ENCODE data around the gene MLLT1. TPM values are rescaled to one million over a fixed set of nuclear protein-coding genes. Genes with fewer than 3 reads are reported as not detected.

The MLLT1 gene
- polyA plus RNA-seq, 3 donors, result 67.2 to 76.0 (median 72.6) TPM

DNA sequence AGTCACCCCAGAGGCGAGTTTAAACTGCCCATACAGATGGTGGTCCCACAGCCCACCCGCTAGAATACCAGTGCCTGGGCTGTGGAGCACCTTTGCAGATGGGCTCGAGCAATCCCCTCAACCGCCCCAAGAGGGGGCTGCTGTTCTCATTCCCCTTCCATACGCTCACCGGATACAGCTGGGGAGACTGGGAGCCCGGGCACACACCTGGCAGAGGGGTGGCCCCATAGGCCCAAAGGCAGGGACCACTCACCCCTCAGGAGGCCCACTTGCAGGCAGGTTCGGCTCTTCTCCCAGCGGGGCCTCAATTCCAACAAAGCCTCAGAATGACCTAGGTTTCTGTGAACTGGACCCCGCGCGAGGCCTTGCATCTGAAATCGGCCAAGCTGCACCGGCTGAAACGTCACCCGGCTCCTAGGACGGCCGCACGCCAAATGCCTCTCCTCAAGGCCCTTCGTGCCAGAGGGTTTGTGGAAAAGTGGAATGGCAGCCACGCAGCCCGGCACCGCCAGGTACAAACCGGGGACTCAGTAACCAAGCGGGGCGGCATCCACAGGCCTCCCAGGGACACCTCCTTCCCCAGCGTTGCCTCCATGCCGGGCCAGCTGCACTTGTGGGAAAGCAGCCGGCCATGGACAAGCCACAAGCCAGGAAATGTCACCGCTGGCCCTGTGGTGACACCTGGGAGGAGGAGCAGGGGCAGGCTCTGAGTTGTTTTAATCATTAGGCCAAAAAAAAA is 18.7 kb downstream of the MLLT1 start:
- DNase-seq (ENCODE audit: low read depth in 3 of 3, low spot score in 2 of 3), result no peak

DNA sequence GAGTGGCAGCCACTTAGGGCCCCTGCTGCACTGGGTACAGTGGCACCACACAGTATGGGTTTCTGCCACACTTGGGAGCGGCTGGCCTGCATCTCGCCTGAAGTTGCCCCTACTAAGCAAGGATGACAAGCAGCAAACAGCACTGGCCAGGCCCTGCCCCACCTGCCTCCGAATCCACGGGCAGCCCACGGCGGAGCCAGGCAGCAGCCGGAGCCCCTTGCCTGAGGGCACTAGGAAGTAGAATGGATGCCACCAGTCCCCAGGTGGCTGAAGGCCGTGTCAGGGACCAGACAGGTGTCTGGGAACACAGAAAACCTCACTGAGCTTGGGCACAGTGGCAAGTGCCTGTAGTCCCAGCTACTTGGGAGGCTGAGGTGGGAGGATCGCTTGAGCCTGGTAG is 19.4 kb downstream of the MLLT1 start:
- no peak for DNase-seq (ENCODE audit: low read depth in 3 of 3, low spot score in 2 of 3)

DNA sequence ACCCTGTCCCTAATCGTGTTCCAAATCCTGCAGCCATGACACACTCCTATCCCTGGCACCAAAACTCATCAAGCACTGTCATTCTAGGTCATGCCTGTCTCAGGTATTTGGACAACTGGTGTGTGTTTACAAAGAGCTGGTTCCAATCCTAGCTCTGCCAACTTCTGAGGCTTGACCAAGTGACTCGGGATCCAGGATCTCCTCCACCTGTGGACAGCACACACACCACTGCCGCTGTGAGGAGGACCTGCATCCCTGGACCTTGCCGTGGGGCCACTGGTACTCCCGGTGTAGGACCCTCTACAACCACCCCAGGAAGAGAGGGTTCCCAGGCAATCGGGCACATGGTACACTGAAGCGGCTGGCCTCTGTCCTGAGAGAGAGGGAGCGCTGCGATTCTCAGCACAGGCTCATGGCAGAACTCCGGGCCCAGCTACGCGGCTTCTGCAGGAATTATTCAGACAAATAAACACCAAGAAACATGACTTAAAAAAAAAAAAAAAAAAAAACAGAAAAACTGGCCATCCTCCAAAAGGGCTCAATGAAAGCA is 20.4 kb downstream of the MLLT1 start:
- no peak for DNase-seq (ENCODE audit: low read depth in 3 of 3, low spot score in 2 of 3)

DNA sequence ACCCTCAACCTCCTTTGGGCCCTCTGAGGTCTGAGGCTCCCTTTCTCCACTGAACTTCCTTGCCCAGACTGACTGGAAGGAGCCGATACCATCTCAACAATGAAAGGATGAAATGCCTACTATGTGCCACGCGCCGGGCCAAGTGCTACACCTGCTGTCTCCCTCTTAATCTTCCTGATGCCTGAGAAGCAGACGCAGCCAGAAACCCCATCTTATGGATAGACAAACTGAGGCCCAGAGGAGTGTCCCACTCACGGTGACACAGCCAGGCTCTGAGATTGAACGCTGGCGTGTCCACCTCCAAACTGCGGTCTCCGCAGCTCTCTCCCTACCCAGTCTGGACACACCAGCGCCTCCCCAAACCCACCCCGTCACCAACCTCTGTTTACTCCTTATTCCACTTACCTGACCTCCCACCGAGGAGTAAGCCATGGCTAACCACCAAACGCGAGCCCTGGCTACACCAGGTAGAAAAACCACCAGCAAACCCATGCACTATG is 20.9 kb downstream of the MLLT1 start:
- no peak for DNase-seq (ENCODE audit: low read depth in 3 of 3, low spot score in 2 of 3)

DNA sequence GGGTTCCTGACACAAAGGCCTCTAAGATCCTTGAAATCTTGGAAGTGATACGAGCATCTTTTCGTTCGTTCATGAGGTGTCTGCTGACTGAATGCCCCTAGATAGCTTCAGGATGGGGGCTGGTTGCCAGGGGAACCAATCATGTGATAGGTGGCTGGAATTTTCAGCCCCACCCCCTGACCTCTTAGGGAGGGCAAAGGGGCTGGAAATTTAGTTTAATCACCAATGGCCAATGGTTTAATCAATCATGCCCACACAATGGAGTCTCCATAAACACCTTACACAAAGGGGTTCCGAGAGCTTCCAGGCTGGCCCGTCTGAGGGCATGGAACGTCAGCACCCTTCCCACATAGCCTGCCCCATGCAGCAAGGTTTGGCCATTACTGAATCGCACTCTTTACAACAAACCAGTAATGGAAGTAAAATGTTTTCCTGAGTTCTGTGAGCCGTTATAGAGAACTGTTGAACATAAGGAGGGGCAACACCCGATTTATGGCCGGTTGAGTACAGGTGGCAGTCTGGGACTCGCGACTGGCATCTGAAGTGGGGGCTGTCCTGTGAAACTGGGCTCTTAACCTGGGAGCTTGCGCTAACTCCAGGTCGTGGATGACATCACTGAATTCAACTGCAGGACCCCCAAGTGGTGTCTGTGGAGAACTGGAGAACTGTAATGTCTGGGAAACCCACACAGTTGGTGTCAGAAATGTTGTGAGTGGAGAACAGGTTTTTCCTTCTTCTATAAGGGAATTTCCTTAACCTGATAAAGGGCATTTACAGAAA is 25.6 kb downstream of the MLLT1 start:
- DNase-seq (ENCODE audit: low read depth in 3 of 3, low spot score in 2 of 3), result no peak

DNA sequence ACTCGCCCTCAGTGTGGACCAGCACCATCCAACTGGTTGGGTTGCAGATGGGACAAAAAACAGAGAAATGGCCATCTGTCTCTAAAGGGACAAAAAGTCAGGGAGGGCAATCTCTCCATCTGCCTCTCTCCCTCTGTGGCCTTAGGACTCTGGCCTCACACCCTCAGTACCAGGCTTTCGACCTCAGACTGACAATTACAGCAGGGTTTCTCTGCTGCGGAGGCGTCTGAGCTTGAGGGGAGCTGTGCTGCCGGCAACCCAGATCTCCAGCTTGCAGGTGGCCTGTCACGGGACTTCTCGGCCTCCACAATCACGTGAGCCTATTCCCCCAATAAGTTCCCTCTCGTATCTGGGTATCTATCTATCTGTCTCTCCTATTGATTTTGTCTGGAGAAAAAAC is 27.7 kb downstream of the MLLT1 start:
- no peak for DNase-seq (ENCODE audit: low read depth in 3 of 3, low spot score in 2 of 3)

DNA sequence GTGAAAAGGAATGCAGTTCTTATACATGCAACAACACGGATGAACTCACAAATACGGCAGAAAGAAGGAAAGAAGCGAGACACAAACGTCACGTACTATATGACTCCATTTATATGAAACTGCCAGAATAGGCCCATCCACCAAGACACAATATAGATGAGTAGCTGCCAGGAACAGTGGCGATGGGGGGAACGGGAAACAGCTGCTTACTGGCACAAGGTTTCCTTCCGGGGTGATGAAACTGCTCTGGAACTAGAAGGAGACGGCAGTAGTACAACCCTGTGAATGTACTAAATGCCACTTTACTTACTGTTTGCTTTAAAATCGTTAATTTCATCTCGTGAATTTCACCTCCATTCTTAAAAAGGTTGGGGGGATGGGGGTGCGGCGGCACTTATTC is 28.9 kb downstream of the MLLT1 start:
- DNase-seq (ENCODE audit: low read depth in 3 of 3, low spot score in 2 of 3), result no peak

DNA sequence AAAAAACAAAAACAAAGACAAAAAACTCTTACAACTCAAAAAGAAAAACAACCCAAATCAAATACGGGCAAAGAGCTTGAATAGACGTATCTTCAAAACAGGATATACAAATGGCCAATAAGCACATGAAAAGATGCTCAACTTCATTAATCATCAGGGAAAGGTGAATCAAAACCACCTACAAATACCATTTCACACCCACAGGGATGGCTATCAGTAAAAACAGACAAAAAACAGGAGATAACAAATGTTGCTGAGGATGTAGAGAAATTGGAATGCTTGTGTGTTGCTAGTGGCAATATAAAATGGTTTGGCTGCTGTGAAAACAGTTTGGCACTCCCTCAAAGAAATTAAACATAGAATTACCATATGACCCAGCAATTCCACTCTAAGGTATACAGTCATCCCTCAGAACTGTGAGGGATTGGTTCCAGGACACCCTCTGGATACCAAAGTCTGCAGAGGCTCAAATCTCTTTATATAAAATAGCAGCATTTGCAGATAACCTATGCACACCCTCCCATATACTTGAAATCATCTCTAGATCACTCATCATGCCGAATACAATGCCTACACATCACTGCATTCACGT is 29.7 kb downstream of the MLLT1 start:
- no peak for DNase-seq (ENCODE audit: low read depth in 3 of 3, low spot score in 2 of 3)

DNA sequence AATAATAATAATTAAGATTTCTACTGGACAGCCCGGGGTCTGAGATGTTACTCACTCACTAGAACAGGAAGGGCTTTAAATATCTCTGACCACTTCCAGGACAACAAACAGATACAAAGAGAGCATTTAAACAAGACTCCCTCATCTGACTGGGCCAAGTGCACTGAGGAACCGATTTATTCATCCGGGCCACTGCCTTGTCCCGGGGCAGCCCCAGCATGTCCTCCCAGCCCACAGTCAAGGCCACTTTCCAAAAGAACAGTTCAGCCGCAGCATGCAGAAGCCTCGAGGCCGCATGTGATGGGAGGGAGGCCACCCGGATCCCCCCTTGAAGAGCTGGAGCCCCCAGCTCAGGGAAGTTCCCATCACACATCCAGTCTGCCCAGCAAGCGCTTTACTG is 30.5 kb downstream of the MLLT1 start:
- no peak for DNase-seq (ENCODE audit: low read depth in 3 of 3, low spot score in 2 of 3)

DNA sequence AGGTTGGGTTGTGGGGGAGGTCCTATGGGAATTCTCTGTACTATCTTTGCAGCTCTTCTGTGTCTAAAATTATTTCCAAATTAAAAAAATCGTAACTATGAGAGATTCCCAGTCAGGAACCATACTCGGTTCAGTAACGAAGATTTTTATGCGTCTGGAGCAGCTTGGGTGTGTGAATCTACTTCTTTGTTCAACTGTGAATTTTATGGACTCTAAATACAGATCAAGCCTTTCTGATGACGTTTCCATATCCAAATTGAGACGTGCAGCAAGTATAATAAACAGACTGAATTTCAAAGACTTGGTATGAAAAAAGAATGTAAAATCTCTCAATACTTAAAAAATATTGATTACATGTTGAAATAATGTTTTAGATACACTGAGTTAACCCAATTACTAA is 30.9 kb downstream of the MLLT1 start:
- DNase-seq (ENCODE audit: low read depth in 3 of 3, low spot score in 2 of 3), result no peak

DNA sequence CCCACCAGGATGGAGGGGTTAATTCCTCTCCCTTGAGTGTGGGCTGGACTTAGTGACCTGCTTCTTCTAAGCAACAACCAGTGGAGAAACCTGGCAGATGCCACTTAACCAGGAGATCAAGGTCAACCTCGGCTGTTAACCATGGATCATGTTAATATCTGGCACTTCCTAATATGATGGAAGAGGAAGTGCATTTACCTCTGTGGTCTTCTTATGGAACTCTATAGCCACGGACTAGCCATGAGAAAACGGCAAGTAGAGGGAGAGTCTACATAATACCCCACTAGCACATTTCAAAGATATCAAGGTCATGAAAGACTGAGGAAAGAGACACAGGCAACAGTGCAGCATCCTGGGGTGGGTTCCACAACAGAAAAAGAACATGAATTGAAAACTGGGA is 31.4 kb downstream of the MLLT1 start:
- DNase-seq (ENCODE audit: low read depth in 3 of 3, low spot score in 2 of 3), result no peak

DNA sequence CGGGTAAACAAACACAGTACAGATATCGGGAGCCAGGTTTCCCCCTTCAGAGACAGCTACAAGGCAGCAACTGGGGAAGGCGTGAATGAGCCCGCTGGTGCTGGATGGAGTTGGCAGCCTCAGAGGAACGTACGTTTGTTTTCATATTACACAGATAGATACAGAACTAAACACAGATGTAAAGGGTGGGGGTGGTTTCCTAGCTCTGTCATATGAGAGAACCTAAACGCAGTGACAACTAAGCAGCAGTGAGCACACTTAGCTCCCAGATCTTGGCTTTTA is 32.8 kb downstream of the MLLT1 start:
- DNase-seq (ENCODE audit: low read depth in 3 of 3, low spot score in 2 of 3), result no peak

DNA sequence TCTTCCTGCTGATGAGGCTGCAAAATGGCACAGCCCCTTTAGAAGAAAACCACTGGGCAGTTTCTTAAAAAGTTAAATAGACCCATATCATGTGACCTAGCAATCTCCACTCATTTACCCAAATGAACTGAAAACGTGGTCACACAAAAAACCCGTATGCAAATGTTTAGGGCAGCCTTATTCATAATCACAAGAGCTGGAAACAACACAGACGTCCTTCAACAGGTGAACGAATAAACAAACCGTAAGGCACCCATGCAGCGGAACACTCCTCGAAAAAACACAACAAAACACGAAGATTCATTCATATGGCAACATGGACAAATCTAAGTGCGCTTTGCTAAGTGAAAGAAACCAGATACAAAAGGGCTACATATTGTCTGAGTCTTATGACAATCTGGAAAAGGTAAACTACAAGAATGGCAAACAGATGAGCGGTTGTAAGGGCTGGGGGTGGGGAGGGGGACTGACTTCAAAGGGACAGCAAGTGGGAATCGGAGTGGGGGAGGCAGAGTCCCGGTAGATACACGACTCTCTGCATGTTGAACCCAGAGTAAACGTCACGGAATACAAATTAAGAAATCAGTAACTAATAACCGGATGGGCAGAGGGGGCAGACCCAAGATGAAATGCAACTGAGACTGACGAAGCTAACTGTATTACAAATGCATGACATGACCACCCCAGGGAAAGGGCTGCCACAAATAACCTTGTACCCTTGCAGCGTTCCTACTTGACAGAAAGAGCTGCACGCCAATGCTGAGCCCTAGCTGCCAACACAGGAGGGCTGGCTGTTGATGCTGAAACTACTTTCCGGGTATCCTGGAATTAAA is 33.4 kb downstream of the MLLT1 start:
- no peak for DNase-seq (ENCODE audit: low read depth in 3 of 3, low spot score in 2 of 3)

DNA sequence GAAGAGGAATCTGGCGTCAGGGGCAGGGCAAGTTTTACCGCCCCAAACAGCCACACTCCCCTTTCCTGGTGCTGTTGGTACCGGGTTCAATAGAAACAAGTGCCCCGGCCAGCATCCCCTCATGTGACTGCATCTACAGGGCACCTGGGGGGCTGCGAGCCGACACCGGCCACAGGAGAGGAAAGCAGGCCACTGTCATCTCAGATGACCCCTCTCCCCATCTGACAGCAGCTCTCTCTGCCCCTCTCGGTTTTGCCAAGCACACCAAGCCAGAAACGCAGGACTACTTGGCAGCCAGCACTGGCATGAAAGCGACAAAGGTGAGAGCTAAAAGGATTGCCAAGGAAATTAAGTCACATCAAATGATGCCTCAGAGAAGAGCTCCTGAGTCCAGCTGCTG is 37.1 kb downstream of the MLLT1 start:
- DNase-seq (ENCODE audit: low read depth in 3 of 3, low spot score in 2 of 3), result no peak

DNA sequence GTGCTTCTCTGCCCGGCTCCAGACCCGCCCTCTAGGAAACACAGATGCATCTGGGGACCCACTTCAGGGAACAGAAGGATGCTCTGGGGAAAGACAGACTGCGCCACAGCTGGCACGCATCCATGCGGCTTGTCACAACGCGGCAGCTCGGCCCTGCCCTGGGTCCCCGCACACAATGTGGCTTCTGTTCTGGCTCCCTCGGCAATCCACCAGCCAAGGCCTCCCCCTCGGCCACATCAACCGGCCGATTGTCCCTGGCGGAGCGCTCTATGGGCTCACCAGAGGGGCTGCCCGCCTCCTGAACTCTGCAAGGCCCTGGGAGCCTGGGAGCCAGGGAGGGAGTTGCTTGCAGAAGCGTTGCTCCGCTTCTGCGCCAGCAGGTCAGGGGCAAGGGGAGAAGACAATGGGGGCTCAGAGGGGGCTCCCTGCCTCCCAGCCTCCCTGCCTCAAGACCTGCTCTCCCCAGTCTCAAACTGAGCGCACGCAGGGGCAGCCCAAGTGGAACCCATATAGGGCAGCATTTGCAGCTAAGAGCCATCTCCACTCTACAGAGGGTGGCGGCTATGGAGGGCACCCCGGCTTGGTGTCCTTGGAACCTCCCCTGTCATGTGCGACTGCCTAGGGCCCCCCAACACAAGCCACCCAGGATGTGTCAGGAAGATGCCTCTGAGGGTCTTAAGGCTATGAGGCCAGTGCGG is 37.9 kb downstream of the MLLT1 start:
- no peak for DNase-seq (ENCODE audit: low read depth in 3 of 3, low spot score in 2 of 3)

DNA sequence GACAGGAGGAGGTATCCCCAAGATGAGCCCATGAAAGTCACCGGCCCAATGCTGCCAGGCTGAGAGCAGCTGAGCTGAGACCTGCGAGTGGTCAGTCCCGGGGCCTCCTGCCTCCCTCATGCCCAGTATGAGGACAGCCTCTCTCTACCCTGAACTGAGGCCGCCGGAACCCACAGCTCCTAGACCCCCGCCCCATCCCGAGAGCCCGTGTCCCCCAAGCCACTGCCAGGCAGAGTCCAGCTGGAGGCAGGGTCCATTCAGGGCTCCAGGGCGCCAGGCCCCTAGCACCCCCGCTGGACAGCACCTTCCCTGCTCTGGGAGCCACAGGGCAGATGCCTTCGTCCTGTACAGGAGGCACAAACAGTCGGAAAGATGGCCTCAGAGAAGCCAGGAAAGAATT is 38.7 kb downstream of the MLLT1 start:
- no peak for DNase-seq (ENCODE audit: low read depth in 3 of 3, low spot score in 2 of 3)

DNA sequence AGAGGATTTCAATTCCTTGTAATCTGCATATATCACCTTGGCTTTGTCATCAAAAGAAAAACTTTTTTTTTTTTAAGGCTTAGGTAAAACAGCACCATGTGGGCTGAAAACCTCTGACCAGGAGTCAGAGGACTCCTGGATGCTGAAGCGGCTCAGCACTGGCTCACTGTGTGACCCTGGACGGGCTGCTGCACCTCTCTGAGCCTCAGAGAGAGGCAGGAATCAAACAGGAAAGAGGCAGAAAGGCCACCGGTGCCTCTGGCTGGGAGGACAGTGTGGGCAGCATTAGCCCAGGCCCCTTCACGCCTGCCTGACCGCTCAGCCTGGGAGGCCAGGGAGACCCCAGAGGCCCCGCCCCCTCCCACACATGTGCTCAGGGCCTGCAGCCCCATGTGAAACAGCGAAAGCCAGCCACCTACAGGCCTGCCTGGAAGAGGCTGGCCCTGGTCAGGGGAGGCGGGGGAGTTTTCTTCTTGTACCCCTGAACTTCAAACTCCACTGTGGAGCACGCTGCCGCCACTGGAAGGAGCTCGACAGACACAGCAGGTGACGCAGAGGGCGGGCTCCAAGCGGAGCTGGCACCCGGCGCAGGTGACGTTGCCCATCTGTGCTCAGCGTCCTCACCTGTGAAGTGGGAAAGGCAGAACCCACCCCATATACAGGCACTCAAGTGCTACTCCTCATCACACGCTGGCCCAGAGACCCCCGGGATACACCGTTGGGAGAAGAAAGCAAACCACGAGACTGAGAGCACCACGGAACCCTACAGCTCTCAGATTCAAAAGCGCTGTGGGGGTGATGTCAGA is 39.7 kb downstream of the MLLT1 start:
- no peak for DNase-seq (ENCODE audit: low read depth in 3 of 3, low spot score in 2 of 3)

DNA sequence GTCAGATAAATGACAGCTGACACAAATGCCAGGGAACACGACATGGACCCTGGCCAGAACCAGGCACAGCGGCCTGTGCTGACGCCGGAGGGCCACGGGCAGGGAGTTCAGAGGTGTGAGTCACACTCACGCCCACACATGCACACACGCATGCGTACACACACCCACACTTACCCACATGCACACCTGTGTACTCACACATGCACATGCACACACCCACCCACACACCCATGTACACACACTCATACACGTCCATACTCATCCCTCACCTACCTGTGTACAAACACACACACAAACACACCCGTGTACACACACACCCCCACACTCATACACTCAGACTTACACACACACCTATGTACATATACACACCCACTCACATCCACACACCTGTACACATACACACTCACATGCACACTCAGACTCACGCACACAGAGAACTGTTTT is 40.4 kb downstream of the MLLT1 start:
- no peak for DNase-seq (ENCODE audit: low read depth in 3 of 3, low spot score in 2 of 3)

DNA sequence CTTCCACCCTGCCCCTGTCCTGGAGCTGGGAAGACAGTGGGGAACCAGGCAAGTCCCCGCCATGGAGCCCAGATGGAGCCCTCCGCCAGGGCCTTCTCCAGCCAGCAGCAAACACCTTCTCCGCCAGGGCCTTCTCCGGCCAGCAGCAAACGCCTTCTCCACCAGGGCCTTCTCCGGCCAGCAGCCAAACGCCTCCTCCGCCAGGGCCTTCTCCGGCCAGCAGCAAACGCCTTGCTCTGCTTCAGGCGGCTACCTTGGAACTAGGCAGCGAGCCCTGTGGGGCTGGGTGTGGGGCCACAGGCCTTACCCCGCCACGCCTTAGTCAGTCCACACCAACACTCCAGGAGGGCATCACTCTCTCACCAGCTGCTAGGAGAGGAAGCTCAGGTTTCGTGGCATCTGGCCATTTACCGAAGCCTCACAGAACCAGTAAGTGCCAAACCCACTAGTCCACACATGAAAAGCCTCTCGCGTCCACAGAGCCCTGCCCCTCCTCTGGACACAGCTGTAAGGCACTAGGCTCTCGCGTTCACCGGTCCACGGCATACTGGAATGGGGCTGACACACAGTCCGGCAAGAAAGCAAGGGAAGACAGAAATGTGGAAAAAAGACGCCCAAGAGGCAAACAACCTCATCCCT is 41.0 kb downstream of the MLLT1 start:
- DNase-seq (ENCODE audit: low read depth in 3 of 3, low spot score in 2 of 3), result no peak
